Activated CD8-positive, alpha-beta memory T cell treated with anti-CD3 and anti-CD28 coated beads, Interleukin-2, amount 50 U/mL, for 1 hour (primary cell): ENCODE results near the gene GDF3.
"Not testable (repeated sequence)": the region's sequence is repeated elsewhere in the genome, so short reads cannot be mapped to it uniquely, and the experiment has no call there.

Experiments used
- DNase-seq: peaks from one replicate; pipeline ENCODE4 v3.0.0-alpha.2; 2020; ENCODE audit errors: extremely low read depth

Gene GDF3

GRCh38 chr12:7695566-7696197 is at the start of gene GDF3:
Gene GDF3, minus strand, starts transcription at chr12:7695775. Its CDS starts 47 bp downstream, at chr12:7695728.
- DNase-seq: no peak

GRCh38 chr12:7732993-7733392 is 37.4 kb upstream of the GDF3 start:
- DNase-seq: no peak

GRCh38 chr12:7731486-7731885 is 35.9 kb upstream of the GDF3 start:
- no peak for DNase-seq

GRCh38 chr12:7730984-7731383 is 35.4 kb upstream of the GDF3 start:
- not testable (repeated sequence) for DNase-seq

- no peak for DNase-seq
These were observed 34.2 kb upstream of the GDF3 start for GRCh38 chr12:7729746-7730145.

GRCh38 chr12:7723926-7724325 is 28.4 kb upstream of the GDF3 start:
- DNase-seq: no peak

- DNase-seq: no peak
These were observed 24.6 kb upstream of the GDF3 start for GRCh38 chr12:7719946-7720730.

GRCh38 chr12:7716381-7716780 is 20.8 kb upstream of the GDF3 start:
- DNase-seq: no peak

GRCh38 chr12:7712841-7713442 is 17.4 kb upstream of the GDF3 start:
- no peak for DNase-seq

GRCh38 chr12:7711133-7711532 is 15.6 kb upstream of the GDF3 start, which contains the start of gene DPPA3:
Gene DPPA3, plus strand, starts transcription at chr12:7711433. Its CDS starts 138 bp downstream, at chr12:7711571.
- DNase-seq: no peak

GRCh38 chr12:7709969-7710675 is 14.5 kb upstream of the GDF3 start:
- DNase-seq: no peak

- no peak for DNase-seq
These were observed 10.3 kb upstream of the GDF3 start for GRCh38 chr12:7705846-7706245.

- no peak for DNase-seq
These were observed 376 bp downstream of the GDF3 start for GRCh38 chr12:7695237-7695560.

- no peak for DNase-seq
These were observed 879 bp downstream of the GDF3 start for GRCh38 chr12:7694556-7695236.

- no peak for DNase-seq
These were observed 1.8 kb downstream of the GDF3 start for GRCh38 chr12:7693793-7694192.

- DNase-seq: no peak
These were observed 14.0 kb downstream of the GDF3 start for GRCh38 chr12:7681535-7681934.

- DNase-seq: no peak
These were observed 16.1 kb downstream of the GDF3 start for GRCh38 chr12:7679251-7680045.

- no peak for DNase-seq
These were observed 16.8 kb downstream of the GDF3 start for GRCh38 chr12:7678744-7679143.

- DNase-seq: not testable (repeated sequence)
These were observed 18.1 kb downstream of the GDF3 start for GRCh38 chr12:7677432-7677888.

GRCh38 chr12:7675455-7675854 is 20.1 kb downstream of the GDF3 start:
- not testable (repeated sequence) for DNase-seq

- DNase-seq: no peak
These were observed 27.4 kb downstream of the GDF3 start for GRCh38 chr12:7668171-7668570.
